Activated naive CD4-positive, alpha-beta T cell treated with anti-CD3 and anti-CD28 coated beads, Interleukin-2, amount 50 U/mL, for 24 hours (primary cell): ENCODE measurements around the gene PCBP1.
"Not testable (repeated sequence)": the region's sequence is repeated elsewhere in the genome, so short reads cannot be mapped to it uniquely, and the experiment has no call there.

Experiments used
- H3K27ac Mint-ChIP-seq: one replicate; pipeline ENCODE4 v1.8.0; 2021; ENCODE audit warnings: mild to moderate bottlenecking, mixed read lengths
- H3K27me3 Mint-ChIP-seq: one replicate; pipeline ENCODE4 v1.8.0; 2021; ENCODE audit warnings: mixed read lengths
- H3K36me3 Mint-ChIP-seq: one replicate; pipeline ENCODE4 v1.8.0; 2021; ENCODE audit warnings: mixed read lengths
- H3K4me1 Mint-ChIP-seq: one replicate; pipeline ENCODE4 v1.8.0; 2021; ENCODE audit warnings: mixed read lengths
- H3K4me3 Mint-ChIP-seq: one replicate; pipeline ENCODE4 v1.8.0; 2021; ENCODE audit warnings: mild to moderate bottlenecking, mixed read lengths
- H3K9me3 Mint-ChIP-seq: one replicate; pipeline ENCODE4 v1.8.0; 2021; ENCODE audit warnings: mixed read lengths

PCBP1 gene

GRCh38 chr2:70086838-70087701 lies at the start of gene PCBP1:
Gene PCBP1, plus strand, starts transcription at chr2:70087477. Its CDS starts 267 bp downstream, at chr2:70087744.
- Mint-ChIP-seq H3K9me3 (no peaks in the 10 kb centered on the region), H3K36me3 (peaks cover 33% of the 10 kb centered on the region), H3K27ac (peak within 1 kb of the TSS; percentile 100), H3K4me1 (peaks cover 52% of the 10 kb centered on the region), H3K27me3 (no peaks in the 10 kb centered on the region), H3K4me3 (peak within 1 kb of the TSS; percentile 99)

- Mint-ChIP-seq H3K4me3 (no peak overlapping the region), H3K27me3 (no peaks in the 10 kb centered on the region), H3K4me1 (peaks cover 34% of the 10 kb centered on the region), H3K9me3 (no peaks in the 10 kb centered on the region), H3K36me3 (peaks cover 9% of the 10 kb centered on the region), H3K27ac (no peak overlapping the region)
Observed at GRCh38 chr2:70039366-70039765, 47.9 kb upstream of the PCBP1 start.

- Mint-ChIP-seq H3K36me3 (peaks cover 9% of the 10 kb centered on the region), H3K4me3 (no peak overlapping the region), H3K9me3 (no peaks in the 10 kb centered on the region), H3K4me1 (peaks cover 36% of the 10 kb centered on the region), H3K27ac (no peak overlapping the region), H3K27me3 (no peaks in the 10 kb centered on the region)
Observed at GRCh38 chr2:70041663-70042062, 45.6 kb upstream of the PCBP1 start.

- no peaks in the 10 kb centered on the region for H3K9me3 Mint-ChIP-seq
- H3K27ac Mint-ChIP-seq, result no peak overlapping the region
- no peak overlapping the region for H3K4me3 Mint-ChIP-seq
- H3K4me1 Mint-ChIP-seq, result peaks cover 37% of the 10 kb centered on the region
- peaks cover 9% of the 10 kb centered on the region for H3K36me3 Mint-ChIP-seq
- H3K27me3 Mint-ChIP-seq, result no peaks in the 10 kb centered on the region
Observed at GRCh38 chr2:70042246-70042645, 45.0 kb upstream of the PCBP1 start.

- Mint-ChIP-seq H3K27ac (no peak overlapping the region), H3K36me3 (peaks cover 9% of the 10 kb centered on the region), H3K9me3 (no peaks in the 10 kb centered on the region), H3K27me3 (no peaks in the 10 kb centered on the region), H3K4me3 (no peak overlapping the region), H3K4me1 (peaks cover 41% of the 10 kb centered on the region)
Observed at GRCh38 chr2:70043252-70043875, 43.9 kb upstream of the PCBP1 start.

GRCh38 chr2:70044290-70045040 lies 42.8 kb upstream of the PCBP1 start:
- H3K27me3 Mint-ChIP-seq, result no peaks in the 10 kb centered on the region
- H3K4me1 Mint-ChIP-seq, result peaks cover 40% of the 10 kb centered on the region
- no peaks in the 10 kb centered on the region for H3K9me3 Mint-ChIP-seq
- peaks cover 8% of the 10 kb centered on the region for H3K36me3 Mint-ChIP-seq
- H3K27ac Mint-ChIP-seq, result peak overlapping the region; percentile 66
- H3K4me3 Mint-ChIP-seq, result no peak overlapping the region

GRCh38 chr2:70045405-70045804 lies 41.9 kb upstream of the PCBP1 start:
- no peak overlapping the region for H3K27ac Mint-ChIP-seq
- no peak overlapping the region for H3K4me3 Mint-ChIP-seq
- H3K9me3 Mint-ChIP-seq, result no peaks in the 10 kb centered on the region
- H3K36me3 Mint-ChIP-seq, result peaks cover 8% of the 10 kb centered on the region
- no peaks in the 10 kb centered on the region for H3K27me3 Mint-ChIP-seq
- H3K4me1 Mint-ChIP-seq, result peaks cover 33% of the 10 kb centered on the region

GRCh38 chr2:70045932-70046331 lies 41.3 kb upstream of the PCBP1 start:
- peaks cover 33% of the 10 kb centered on the region for H3K4me1 Mint-ChIP-seq
- H3K36me3 Mint-ChIP-seq, result peaks cover 8% of the 10 kb centered on the region
- H3K27me3 Mint-ChIP-seq, result no peaks in the 10 kb centered on the region
- no peaks in the 10 kb centered on the region for H3K9me3 Mint-ChIP-seq
- H3K4me3 Mint-ChIP-seq, result no peak overlapping the region
- H3K27ac Mint-ChIP-seq, result peak overlapping the region; percentile 55

- Mint-ChIP-seq H3K27me3 (no peaks in the 10 kb centered on the region), H3K4me1 (peaks cover 33% of the 10 kb centered on the region), H3K9me3 (no peaks in the 10 kb centered on the region), H3K4me3 (no peak overlapping the region), H3K36me3 (peaks cover 9% of the 10 kb centered on the region), H3K27ac (peak overlapping the region; percentile 55)
Observed at GRCh38 chr2:70046534-70046933, 40.7 kb upstream of the PCBP1 start.

- Mint-ChIP-seq H3K36me3 (peaks cover 10% of the 10 kb centered on the region), H3K4me3 (no peak overlapping the region), H3K9me3 (no peaks in the 10 kb centered on the region), H3K4me1 (peaks cover 30% of the 10 kb centered on the region), H3K27me3 (no peaks in the 10 kb centered on the region), H3K27ac (no peak overlapping the region)
Observed at GRCh38 chr2:70047451-70047850, 39.8 kb upstream of the PCBP1 start.

GRCh38 chr2:70049255-70049654 lies 38.0 kb upstream of the PCBP1 start:
- Mint-ChIP-seq H3K4me1 (peaks cover 13% of the 10 kb centered on the region), H3K27me3 (no peaks in the 10 kb centered on the region), H3K27ac (no peak overlapping the region), H3K4me3 (no peak overlapping the region), H3K36me3 (peaks cover 12% of the 10 kb centered on the region), H3K9me3 (no peaks in the 10 kb centered on the region)

- Mint-ChIP-seq H3K27ac (no peak overlapping the region), H3K27me3 (no peaks in the 10 kb centered on the region), H3K4me3 (no peak overlapping the region), H3K36me3 (peaks cover 19% of the 10 kb centered on the region), H3K4me1 (peaks cover 6% of the 10 kb centered on the region), H3K9me3 (no peaks in the 10 kb centered on the region)
Observed at GRCh38 chr2:70050631-70051425, 36.4 kb upstream of the PCBP1 start.

GRCh38 chr2:70055259-70055658 lies 32.0 kb upstream of the PCBP1 start:
- H3K9me3 Mint-ChIP-seq, H3K27me3 Mint-ChIP-seq, H3K27ac Mint-ChIP-seq, H3K4me3 Mint-ChIP-seq, H3K4me1 Mint-ChIP-seq: not testable (repeated sequence)
- H3K36me3 Mint-ChIP-seq, result peaks cover 20% of the 10 kb centered on the region

GRCh38 chr2:70061317-70061716 lies 26.0 kb upstream of the PCBP1 start:
- Mint-ChIP-seq H3K27ac (no peak overlapping the region), H3K4me3 (no peak overlapping the region), H3K27me3 (no peaks in the 10 kb centered on the region), H3K4me1 (peaks cover 17% of the 10 kb centered on the region), H3K9me3 (no peaks in the 10 kb centered on the region), H3K36me3 (peaks cover 12% of the 10 kb centered on the region)

GRCh38 chr2:70062270-70062669 lies 25.0 kb upstream of the PCBP1 start:
- Mint-ChIP-seq H3K36me3 (peaks cover 16% of the 10 kb centered on the region), H3K4me1 (peaks cover 25% of the 10 kb centered on the region), H3K27ac (no peak overlapping the region), H3K4me3 (no peak overlapping the region), H3K9me3 (no peaks in the 10 kb centered on the region), H3K27me3 (no peaks in the 10 kb centered on the region)
